ENCODE measurements around the gene HOOK1.

HOOK1 gene

GRCh38 chr1:59779949-59780348, 34.8 kb upstream of the HOOK1 start:
- H3K9me3 ChIP-seq (ENCODE audit: insufficient read depth, low read depth, low read length), result no peaks in the 10 kb centered on the region
- H3K9ac ChIP-seq (ENCODE audit: low read depth, low read length), result no peak overlapping the region
- 61% methylated on average over 2 of the region's 2 CpGs for WGBS
- no peaks in the 10 kb centered on the region for H3K36me3 ChIP-seq (ENCODE audit: insufficient read depth, low read length)
- H3K27ac ChIP-seq (ENCODE audit: low read depth, low read length), result no peak overlapping the region
- H3K4me3 ChIP-seq (ENCODE audit: low read length), result no peak overlapping the region
- H3K4me1 ChIP-seq (ENCODE audit: insufficient read depth, low read length), result no peaks in the 10 kb centered on the region
- H3K27me3 ChIP-seq (ENCODE audit: insufficient read depth, low read length), result no peaks in the 10 kb centered on the region

- no peak overlapping the region for H3K27ac ChIP-seq (ENCODE audit: low read depth, low read length)
These were observed 25.9 kb upstream of the HOOK1 start for GRCh38 chr1:59788825-59789224.

GRCh38 chr1:59798600-59798999, 16.1 kb upstream of the HOOK1 start:
- Histone ChIP-seq H3K27ac (ENCODE audit: low read depth, low read length) (no peak overlapping the region), H3K4me1 (ENCODE audit: insufficient read depth, low read length) (no peaks in the 10 kb centered on the region), H3K9ac (ENCODE audit: low read depth, low read length) (no peak overlapping the region), H3K9me3 (ENCODE audit: insufficient read depth, low read depth, low read length) (no peaks in the 10 kb centered on the region), H3K27me3 (ENCODE audit: insufficient read depth, low read length) (no peaks in the 10 kb centered on the region), H3K36me3 (ENCODE audit: insufficient read depth, low read length) (no peaks in the 10 kb centered on the region), H3K4me3 (ENCODE audit: low read length) (no peak overlapping the region)

More at GRCh38 chr1:59788825-59789224, 25.9 kb upstream of the HOOK1 start:
- Histone ChIP-seq H3K4me3 (ENCODE audit: low read length) (no peak overlapping the region), H3K4me1 (ENCODE audit: insufficient read depth, low read length) (no peaks in the 10 kb centered on the region), H3K27me3 (ENCODE audit: insufficient read depth, low read length) (no peaks in the 10 kb centered on the region), H3K9ac (ENCODE audit: low read depth, low read length) (no peak overlapping the region), H3K36me3 (ENCODE audit: insufficient read depth, low read length) (no peaks in the 10 kb centered on the region), H3K9me3 (ENCODE audit: insufficient read depth, low read depth, low read length) (0 out of 2 replicates have a peak, but pooled peaks cover 5% of the 10 kb centered on the region)

- no peaks in the 10 kb centered on the region for H3K9me3 ChIP-seq (ENCODE audit: insufficient read depth, low read depth, low read length)
- no peak overlapping the region for H3K9ac ChIP-seq (ENCODE audit: low read depth, low read length)
- H3K27ac ChIP-seq (ENCODE audit: low read depth, low read length), result no peak overlapping the region
- no peaks in the 10 kb centered on the region for H3K27me3 ChIP-seq (ENCODE audit: insufficient read depth, low read length)
- no peaks in the 10 kb centered on the region for H3K36me3 ChIP-seq (ENCODE audit: insufficient read depth, low read length)
- H3K4me3 ChIP-seq (ENCODE audit: low read length), result no peak overlapping the region
- H3K4me1 ChIP-seq (ENCODE audit: insufficient read depth, low read length), result no peaks in the 10 kb centered on the region
- 86% methylated on average over 1 of the region's 1 CpG for whole genome bisulfite sequencing
These were observed 11.2 kb upstream of the HOOK1 start for GRCh38 chr1:59803458-59804038.

- Histone ChIP-seq H3K4me3 (ENCODE audit: low read length) (no peak overlapping the region), H3K9ac (ENCODE audit: low read depth, low read length) (no peak overlapping the region), H3K9me3 (ENCODE audit: insufficient read depth, low read depth, low read length) (no peaks in the 10 kb centered on the region), H3K4me1 (ENCODE audit: insufficient read depth, low read length) (no peaks in the 10 kb centered on the region), H3K36me3 (ENCODE audit: insufficient read depth, low read length) (no peaks in the 10 kb centered on the region), H3K27me3 (ENCODE audit: insufficient read depth, low read length) (no peaks in the 10 kb centered on the region), H3K27ac (ENCODE audit: low read depth, low read length) (no peak overlapping the region)
These were observed 10.4 kb upstream of the HOOK1 start for GRCh38 chr1:59804301-59804700.

- no peak overlapping the region for H3K4me3 ChIP-seq (ENCODE audit: low read length)
- no peaks in the 10 kb centered on the region for H3K36me3 ChIP-seq (ENCODE audit: insufficient read depth, low read length)
- H3K27ac ChIP-seq (ENCODE audit: low read depth, low read length), result no peak overlapping the region
- no peaks in the 10 kb centered on the region for H3K27me3 ChIP-seq (ENCODE audit: insufficient read depth, low read length)
- H3K4me1 ChIP-seq (ENCODE audit: insufficient read depth, low read length), result no peaks in the 10 kb centered on the region
- no peak overlapping the region for H3K9ac ChIP-seq (ENCODE audit: low read depth, low read length)
- H3K9me3 ChIP-seq (ENCODE audit: insufficient read depth, low read depth, low read length), result no peaks in the 10 kb centered on the region
These were observed 9.2 kb upstream of the HOOK1 start for GRCh38 chr1:59805554-59805953.

GRCh38 chr1:59814180-59814900, 409 bp upstream of the HOOK1 start:
- Histone ChIP-seq H3K27ac (ENCODE audit: low read depth, low read length) (no peak overlapping the region), H3K9me3 (ENCODE audit: insufficient read depth, low read depth, low read length) (no peaks in the 10 kb centered on the region), H3K4me1 (ENCODE audit: insufficient read depth, low read length) (peaks cover 12% of the 10 kb centered on the region), H3K36me3 (ENCODE audit: insufficient read depth, low read length) (no peaks in the 10 kb centered on the region), H3K4me3 (ENCODE audit: low read length) (peak overlapping the region; percentile 79), H3K9ac (ENCODE audit: low read depth, low read length) (peak overlapping the region; percentile 60; the same call in 1 of the 2 replicates), H3K27me3 (ENCODE audit: insufficient read depth, low read length) (peaks cover 19% of the 10 kb centered on the region)
- WGBS, result 10% methylated on average over 50 of the region's 50 CpGs

GRCh38 chr1:59815892-59816291, 1.1 kb downstream of the HOOK1 start:
- 54% methylated on average over 3 of the region's 3 CpGs for WGBS
- H3K4me3 ChIP-seq (ENCODE audit: low read length), result peak overlapping the region; percentile 79

GRCh38 chr1:59816318-59816878, 1.6 kb downstream of the HOOK1 start:
- Histone ChIP-seq H3K27me3 (ENCODE audit: insufficient read depth, low read length) (peaks cover 19% of the 10 kb centered on the region), H3K9ac (ENCODE audit: low read depth, low read length) (no peak overlapping the region), H3K4me3 (ENCODE audit: low read length) (peak overlapping the region; percentile 79), H3K36me3 (ENCODE audit: insufficient read depth, low read length) (no peaks in the 10 kb centered on the region), H3K9me3 (ENCODE audit: insufficient read depth, low read depth, low read length) (no peaks in the 10 kb centered on the region), H3K4me1 (ENCODE audit: insufficient read depth, low read length) (peaks cover 12% of the 10 kb centered on the region), H3K27ac (ENCODE audit: low read depth, low read length) (no peak overlapping the region)
- WGBS, result 87% methylated on average over 5 of the region's 5 CpGs

More at GRCh38 chr1:59815892-59816291, 1.1 kb downstream of the HOOK1 start:
- Histone ChIP-seq H3K36me3 (ENCODE audit: insufficient read depth, low read length) (no peaks in the 10 kb centered on the region), H3K9ac (ENCODE audit: low read depth, low read length) (no peak overlapping the region), H3K27ac (ENCODE audit: low read depth, low read length) (no peak overlapping the region), H3K27me3 (ENCODE audit: insufficient read depth, low read length) (peaks cover 19% of the 10 kb centered on the region), H3K9me3 (ENCODE audit: insufficient read depth, low read depth, low read length) (no peaks in the 10 kb centered on the region), H3K4me1 (ENCODE audit: insufficient read depth, low read length) (peaks cover 12% of the 10 kb centered on the region)

- peaks cover 19% of the 10 kb centered on the region for H3K27me3 ChIP-seq (ENCODE audit: insufficient read depth, low read length)
These were observed 5.1 kb downstream of the HOOK1 start for GRCh38 chr1:59819566-59820438.

More at GRCh38 chr1:59819566-59820438, 5.1 kb downstream of the HOOK1 start:
- Histone ChIP-seq H3K27ac (ENCODE audit: low read depth, low read length) (no peak overlapping the region), H3K4me3 (ENCODE audit: low read length) (no peak overlapping the region), H3K4me1 (ENCODE audit: insufficient read depth, low read length) (peaks cover 12% of the 10 kb centered on the region), H3K36me3 (ENCODE audit: insufficient read depth, low read length) (peaks cover 9% of the 10 kb centered on the region; the same call in 1 of the 2 replicates), H3K9ac (ENCODE audit: low read depth, low read length) (no peak overlapping the region), H3K9me3 (ENCODE audit: insufficient read depth, low read depth, low read length) (no peaks in the 10 kb centered on the region)

Measured in HUES64 (cell line).